A549 (cell line): ENCODE measurements around the gene BCAS3. TPM values are rescaled to one million over a fixed set of nuclear protein-coding genes. Genes with fewer than 3 reads are reported as not detected.
"Not testable (repeated sequence)": the region's sequence is repeated elsewhere in the genome, so short reads cannot be mapped to it uniquely, and the experiment has no call there.

Experiments
- ATAC-seq, 2 experiments: fragments of 200-7000 bp in 1 of 2; fragments of >200 bp in 1 of 2; cut with Nextera tagmentation in 1 of 2; cut with Tn5 transposase in 1 of 2; 3 replicates each; pipeline versions ENCODE4 v1.8.0 to v1.9.1; 2018 to 2020; ENCODE audit warnings: mild to moderate bottlenecking in 1 of 2, moderate library complexity in 1 of 2
- CTCF ChIA-PET: fragments of 300-600 bp; sonication (Branson Sonifier 250); formaldehyde crosslinking; extraction: SDS; loops from one replicate; lab custom pipeline; 2021; ENCODE audit warnings: antibody characterized with exemption, inconsistent platforms; lab: Yijun Ruan, JAX
- POLR2A ChIA-PET: fragments of 350-600 bp; formaldehyde crosslinking; extraction: SDS; loops from one replicate; lab custom pipeline; 2021; ENCODE audit warnings: antibody characterized with exemption, inconsistent platforms; lab: Yijun Ruan, JAX
- DNase-seq, 2 experiments: peaks; one replicate each; pipeline versions ENCODE4 v3.0.0 to v3.0.0-alpha.2; 2011 to 2016; ENCODE audit warnings: low read depth in 1 of 2, low spot score in 1 of 2
- FAIRE-seq: peaks from 2 replicates; lab custom pipeline; 2011; peaks lifted over from hg19 to GRCh38; lab: Jason Lieb, UNC
- H3K27ac ChIP-seq, 2 experiments: fragments of >200 bp; sonication (Bioruptor Twin); formaldehyde crosslinking; 3 replicates each; pipeline ENCODE4 v1.5.1; 2016 to 2017
- H3K4me1 ChIP-seq: fragments of >200 bp; sonication (Bioruptor Twin); formaldehyde crosslinking; 3 replicates; pipeline ENCODE4 v1.6.1; 2016
- H3K4me2 ChIP-seq: fragments of >200 bp; sonication (Bioruptor Twin); formaldehyde crosslinking; 3 replicates; pipeline ENCODE4 v1.6.1; 2016
- H3K4me3 ChIP-seq: fragments of >200 bp; sonication (Bioruptor Twin); formaldehyde crosslinking; 3 replicates; pipeline ENCODE4 v1.5.1; 2016
- H3K9me3 ChIP-seq: fragments of >200 bp; sonication (Bioruptor Twin); formaldehyde crosslinking; 3 replicates; pipeline ENCODE4 v1.6.1; 2016
- CEBPB ChIP-seq, 2 experiments: fragments of >200 bp in 1 of 2; sonication (Bioruptor Twin) in 1 of 2; formaldehyde crosslinking in 1 of 2; IDR thresholded peaks; 2 replicates each; pipeline ENCODE4 v1.6.1; 2012 to 2016
- CHD4 ChIP-seq: fragments of 200-600 bp; sonication (generic); IDR thresholded peaks from 2 replicates; pipeline ENCODE4 v1.6.1; 2016; ENCODE audit warnings: antibody characterized with exemption, mild to moderate bottlenecking, borderline replicate concordance
- EHMT2 ChIP-seq: fragments of 200-600 bp; sonication (generic); IDR thresholded peaks from 2 replicates; pipeline ENCODE4 v1.6.1; 2016; ENCODE audit warnings: antibody characterized with exemption, low read depth, mild to moderate bottlenecking, moderate library complexity
- ELK1 ChIP-seq: fragments of 150-350 bp; IDR thresholded peaks from 2 replicates; pipeline ENCODE4 v1.6.1; 2014; ENCODE audit warnings: low read depth, mild to moderate bottlenecking, low read length
- EP300 ChIP-seq, 2 experiments: fragments of >200 bp; sonication (Bioruptor Twin); formaldehyde crosslinking; IDR thresholded peaks; 2 replicates in 1 of 2; 3 replicates in 1 of 2; pipeline ENCODE4 v1.6.1; 2016 to 2017
- FOSL2 ChIP-seq, 2 experiments: fragments of 450-650 bp in 1 of 2; fragments of >200 bp in 1 of 2; sonication (Bioruptor Twin) in 1 of 2; formaldehyde crosslinking; IDR thresholded peaks; 2 replicates each; pipeline versions ENCODE4 v1.5.0 to v1.6.1; 2016 to 2020; ENCODE audit warnings: mild to moderate bottlenecking in 1 of 2, moderate library complexity in 1 of 2
- GATA3 ChIP-seq: IDR thresholded peaks from 2 replicates; pipeline ENCODE4 v1.6.1; 2012; ENCODE audit warnings: borderline replicate concordance
- HOXB13 ChIP-seq: fragments of 250-450 bp; sonication (Bioruptor Pico); IDR thresholded peaks from 2 replicates; pipeline ENCODE4 v1.5.0; 2020; ENCODE audit warnings: low read depth, mild to moderate bottlenecking, moderate library complexity
- JUNB ChIP-seq: fragments of >200 bp; sonication (Bioruptor Twin); formaldehyde crosslinking; IDR thresholded peaks from 2 replicates; pipeline ENCODE4 v1.6.1; 2016
- MAX ChIP-seq: IDR thresholded peaks from 2 replicates; pipeline ENCODE4 v1.6.1; 2012
- MAZ ChIP-seq: fragments of 150-350 bp; IDR thresholded peaks from 2 replicates; pipeline ENCODE4 v1.6.1; 2014; ENCODE audit warnings: antibody characterized with exemption, low read depth, low read length, borderline replicate concordance
- POLR2AphosphoS2 ChIP-seq: conservative IDR thresholded peaks from 2 replicates; pipeline ENCODE4 v1.6.1; 2012; ENCODE audit warnings: low read length, improper control_type of control experiment, inconsistent platforms
- ZFP36 ChIP-seq: fragments of 450-650 bp; IDR thresholded peaks from 2 replicates; pipeline ENCODE4 v1.6.1; 2014; ENCODE audit warnings: borderline replicate concordance; ENCODE audit not compliant: partially characterized antibody
- WGBS: methylation state at CpG from one replicate; pipeline ENCODE4 v1.1.6; 2017; ENCODE audit errors: missing lambda C conversion rate; 5-methylcytosine and 5-hydroxymethylcytosine counted together
- polyA plus RNA-seq, 4 experiments: library from polyadenylated mRNA; depleted of rRNA in 3 of 4; stranded (reverse); fragments of >200 nt; fragmentation: RNase III in 1 of 4; extraction: RNeasy Plus Mini Kit Qiagen cat#74134 plus additional on column Dnase treatment in 1 of 4; gene quantifications; 2 replicates in 3 of 4; 3 replicates in 1 of 4; pipeline ENCODE4 v1.2.3, GENCODE V29; 2011 to 2017
- TF ChIP-seq, protein P1 (sequence below): fragments of 450-650 bp; IDR thresholded peaks from 2 replicates; pipeline ENCODE4 v1.6.1; 2014; ENCODE audit warnings: antibody characterized with exemption
- TF ChIP-seq, protein P2 (sequence below): fragments of 250-450 bp; sonication (Bioruptor Pico); IDR thresholded peaks from 2 replicates; pipeline ENCODE4 v1.5.0; 2020; ENCODE audit warnings: low read depth, mild to moderate bottlenecking, moderate library complexity
- TF ChIP-seq, protein P3 (sequence below): fragments of 250-450 bp; sonication (Bioruptor Pico); IDR thresholded peaks from 2 replicates; pipeline ENCODE4 v1.5.0; 2021; ENCODE audit warnings: mild to moderate bottlenecking, moderate library complexity, borderline replicate concordance
- TF ChIP-seq, protein P4 (sequence below): fragments of 200-600 bp; sonication (generic); IDR thresholded peaks from 2 replicates; pipeline ENCODE4 v1.6.1; 2016; ENCODE audit warnings: antibody characterized with exemption, mild to moderate bottlenecking, moderate library complexity
- TF ChIP-seq, protein P5 (sequence below): IDR thresholded peaks from 2 replicates; pipeline ENCODE4 v1.6.1; 2012; ENCODE audit warnings: low read depth, borderline replicate concordance

Gene BCAS3
- polyA plus RNA-seq, 2 of the 4 experiments (the other 2 are of a cell fraction): 14.7 to 43.4 TPM

DNA sequence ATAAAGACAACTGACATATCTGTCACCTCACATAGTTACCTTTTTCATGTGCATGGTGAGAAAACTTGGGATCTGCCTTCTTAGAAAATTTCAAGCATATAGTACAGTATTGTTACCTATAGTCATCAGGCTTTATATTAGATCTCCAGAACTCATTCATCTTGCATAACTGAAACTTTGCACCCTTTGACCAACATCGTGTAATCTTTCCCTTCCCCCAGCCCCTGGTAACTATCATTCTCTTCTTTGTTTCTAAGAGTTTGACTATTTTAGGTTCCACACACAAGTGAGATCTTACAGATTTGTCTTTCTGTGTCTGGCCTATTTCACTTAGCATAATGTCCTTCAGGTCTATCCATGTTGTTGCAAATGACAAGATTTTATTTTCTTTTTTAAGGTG lies 751.6 kb downstream of the BCAS3 start (continued):
- TF ChIP-seq, protein P1, sequence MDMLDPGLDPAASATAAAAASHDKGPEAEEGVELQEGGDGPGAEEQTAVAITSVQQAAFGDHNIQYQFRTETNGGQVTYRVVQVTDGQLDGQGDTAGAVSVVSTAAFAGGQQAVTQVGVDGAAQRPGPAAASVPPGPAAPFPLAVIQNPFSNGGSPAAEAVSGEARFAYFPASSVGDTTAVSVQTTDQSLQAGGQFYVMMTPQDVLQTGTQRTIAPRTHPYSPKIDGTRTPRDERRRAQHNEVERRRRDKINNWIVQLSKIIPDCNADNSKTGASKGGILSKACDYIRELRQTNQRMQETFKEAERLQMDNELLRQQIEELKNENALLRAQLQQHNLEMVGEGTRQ: no peak
- TF ChIP-seq, protein P2, sequence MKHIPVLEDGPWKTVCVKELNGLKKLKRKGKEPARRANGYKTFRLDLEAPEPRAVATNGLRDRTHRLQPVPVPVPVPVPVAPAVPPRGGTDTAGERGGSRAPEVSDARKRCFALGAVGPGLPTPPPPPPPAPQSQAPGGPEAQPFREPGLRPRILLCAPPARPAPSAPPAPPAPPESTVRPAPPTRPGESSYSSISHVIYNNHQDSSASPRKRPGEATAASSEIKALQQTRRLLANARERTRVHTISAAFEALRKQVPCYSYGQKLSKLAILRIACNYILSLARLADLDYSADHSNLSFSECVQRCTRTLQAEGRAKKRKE (CRISPR knock-in tag): no peak
- TF ChIP-seq HOXB13: no peak

GRCh38 chr17:61429831-61430230 lies 752.2 kb downstream of the BCAS3 start:
- DNase-seq, ATAC-seq, FAIRE-seq, H3K4me2 ChIP-seq, H3K4me3 ChIP-seq, H3K9me3 ChIP-seq, H3K27ac ChIP-seq, POLR2A ChIA-PET: not testable (repeated sequence)
- 88% methylated on average over 6 of the region's 6 CpGs for WGBS
- H3K4me1 ChIP-seq: peaks cover 43% of the 10 kb centered on the region
- CTCF ChIA-PET: interaction anchor here (1.4 kb wide), 1 partner anchor 12 kb away, joined by 4 read pairs; no protein-coding TSS in a partner anchor

- CTCF ChIA-PET: interaction anchor here (0.7 to 2.0 kb wide), 3 partner anchors 14 to 119 kb away, joined by 3 to 4 read pairs (median 3); no protein-coding TSS in a partner anchor
Observed at GRCh38 chr17:61431594-61432311, 754.1 kb downstream of the BCAS3 start.

DNA sequence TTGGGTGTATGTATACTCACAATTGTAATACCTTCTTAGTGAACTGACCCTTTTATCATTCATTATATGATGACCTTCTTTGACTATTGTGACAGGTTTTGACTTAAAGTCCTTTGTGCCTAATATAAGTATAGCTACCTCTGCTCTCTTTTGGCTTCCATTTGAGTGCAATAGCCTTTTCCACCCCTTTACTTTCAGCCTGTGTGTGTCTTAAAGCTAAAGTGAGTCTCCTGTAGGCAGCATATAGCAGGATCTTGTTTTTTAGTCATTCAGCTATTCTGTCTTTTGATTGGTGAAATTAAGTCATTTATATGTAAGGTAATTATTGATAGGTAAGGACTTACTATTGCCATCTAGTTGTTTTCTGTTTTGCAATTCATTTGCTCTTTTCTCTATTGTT lies 758.6 kb downstream of the BCAS3 start:
- Histone ChIP-seq H3K4me2 (no peak overlapping the region), H3K4me3 (no peak overlapping the region), H3K4me1 (peaks cover 17% of the 10 kb centered on the region), H3K9me3 (peaks cover 33% of the 10 kb centered on the region; the same call in 2 of the 3 replicates), H3K27ac (no peak overlapping the region)
- ATAC-seq: no peak
- DNase-seq: no peak
- FAIRE-seq: peak; percentile 93
- ChIA-PET POLR2A (no interaction called here), CTCF (interaction anchor here (1.7 kb wide), 1 partner anchor 24 kb away, joined by 8 read pairs; no protein-coding TSS in a partner anchor)
- TF ChIP-seq, protein P3, sequence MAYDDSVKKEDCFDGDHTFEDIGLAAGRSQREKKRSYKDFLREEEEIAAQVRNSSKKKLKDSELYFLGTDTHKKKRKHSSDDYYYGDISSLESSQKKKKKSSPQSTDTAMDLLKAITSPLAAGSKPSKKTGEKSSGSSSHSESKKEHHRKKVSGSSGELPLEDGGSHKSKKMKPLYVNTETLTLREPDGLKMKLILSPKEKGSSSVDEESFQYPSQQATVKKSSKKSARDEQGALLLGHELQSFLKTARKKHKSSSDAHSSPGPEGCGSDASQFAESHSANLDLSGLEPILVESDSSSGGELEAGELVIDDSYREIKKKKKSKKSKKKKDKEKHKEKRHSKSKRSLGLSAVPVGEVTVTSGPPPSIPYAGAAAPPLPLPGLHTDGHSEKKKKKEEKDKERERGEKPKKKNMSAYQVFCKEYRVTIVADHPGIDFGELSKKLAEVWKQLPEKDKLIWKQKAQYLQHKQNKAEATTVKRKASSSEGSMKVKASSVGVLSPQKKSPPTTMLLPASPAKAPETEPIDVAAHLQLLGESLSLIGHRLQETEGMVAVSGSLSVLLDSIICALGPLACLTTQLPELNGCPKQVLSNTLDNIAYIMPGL (CRISPR knock-in tag): no peak
- TF ChIP-seq, protein P4, sequence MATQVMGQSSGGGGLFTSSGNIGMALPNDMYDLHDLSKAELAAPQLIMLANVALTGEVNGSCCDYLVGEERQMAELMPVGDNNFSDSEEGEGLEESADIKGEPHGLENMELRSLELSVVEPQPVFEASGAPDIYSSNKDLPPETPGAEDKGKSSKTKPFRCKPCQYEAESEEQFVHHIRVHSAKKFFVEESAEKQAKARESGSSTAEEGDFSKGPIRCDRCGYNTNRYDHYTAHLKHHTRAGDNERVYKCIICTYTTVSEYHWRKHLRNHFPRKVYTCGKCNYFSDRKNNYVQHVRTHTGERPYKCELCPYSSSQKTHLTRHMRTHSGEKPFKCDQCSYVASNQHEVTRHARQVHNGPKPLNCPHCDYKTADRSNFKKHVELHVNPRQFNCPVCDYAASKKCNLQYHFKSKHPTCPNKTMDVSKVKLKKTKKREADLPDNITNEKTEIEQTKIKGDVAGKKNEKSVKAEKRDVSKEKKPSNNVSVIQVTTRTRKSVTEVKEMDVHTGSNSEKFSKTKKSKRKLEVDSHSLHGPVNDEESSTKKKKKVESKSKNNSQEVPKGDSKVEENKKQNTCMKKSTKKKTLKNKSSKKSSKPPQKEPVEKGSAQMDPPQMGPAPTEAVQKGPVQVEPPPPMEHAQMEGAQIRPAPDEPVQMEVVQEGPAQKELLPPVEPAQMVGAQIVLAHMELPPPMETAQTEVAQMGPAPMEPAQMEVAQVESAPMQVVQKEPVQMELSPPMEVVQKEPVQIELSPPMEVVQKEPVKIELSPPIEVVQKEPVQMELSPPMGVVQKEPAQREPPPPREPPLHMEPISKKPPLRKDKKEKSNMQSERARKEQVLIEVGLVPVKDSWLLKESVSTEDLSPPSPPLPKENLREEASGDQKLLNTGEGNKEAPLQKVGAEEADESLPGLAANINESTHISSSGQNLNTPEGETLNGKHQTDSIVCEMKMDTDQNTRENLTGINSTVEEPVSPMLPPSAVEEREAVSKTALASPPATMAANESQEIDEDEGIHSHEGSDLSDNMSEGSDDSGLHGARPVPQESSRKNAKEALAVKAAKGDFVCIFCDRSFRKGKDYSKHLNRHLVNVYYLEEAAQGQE: 0 out of 2 replicates have a peak, but pooled peaks have one; percentile 14
- TF ChIP-seq MAX: no peak
- no peak for TF ChIP-seq ZFP36
- TF ChIP-seq, protein P2 (CRISPR knock-in tag): no peak

More at GRCh38 chr17:61431594-61432311, 754.1 kb downstream of the BCAS3 start:
- FAIRE-seq (peak; percentile 56), DNase-seq (peak in 1 of 2 experiments; percentile 69), ATAC-seq (peak; percentile 74 to 90)
- TF ChIP-seq EP300 (IDR thresholded peaks at IDR 0.05) (peak in 1 of 2 experiments; percentile 11; a peak in 1 of 5 replicates), POLR2AphosphoS2 (no peak), CHD4 (no peak), CEBPB (IDR thresholded peaks at IDR 0.05) (peak in 1 of 2 experiments; percentile 50; a peak in 2 of 4 replicates), GATA3 (peak; percentile 94), MAZ (no peak), EHMT2 (no peak), JUNB (peak; percentile 46; the same call in 1 of the 2 replicates), ELK1 (no peak), FOSL2 (IDR thresholded peaks at IDR 0.05) (no peak), FOSL2 (CRISPR knock-in tag; IDR thresholded peaks at IDR 0.05) (peak; percentile 52)
- TF ChIP-seq, protein P5, sequence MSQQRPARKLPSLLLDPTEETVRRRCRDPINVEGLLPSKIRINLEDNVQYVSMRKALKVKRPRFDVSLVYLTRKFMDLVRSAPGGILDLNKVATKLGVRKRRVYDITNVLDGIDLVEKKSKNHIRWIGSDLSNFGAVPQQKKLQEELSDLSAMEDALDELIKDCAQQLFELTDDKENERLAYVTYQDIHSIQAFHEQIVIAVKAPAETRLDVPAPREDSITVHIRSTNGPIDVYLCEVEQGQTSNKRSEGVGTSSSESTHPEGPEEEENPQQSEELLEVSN: no peak
- Histone ChIP-seq H3K4me3 (no peak overlapping the region), H3K4me1 (peaks cover 31% of the 10 kb centered on the region), H3K27ac (peak overlapping the region; percentile 51 to 68), H3K4me2 (peak overlapping the region; percentile 48), H3K9me3 (peaks cover 21% of the 10 kb centered on the region; the same call in 2 of the 3 replicates)
- POLR2A ChIA-PET: interaction anchor here (0.6 kb wide), 1 partner anchor 12 kb away, joined by 4 read pairs; no protein-coding TSS in a partner anchor
- WGBS: 23% methylated on average over 4 of the region's 4 CpGs
